HG02943 (cell line): ENCODE measurements around the gene RANBP3.

Experiments used
- ATAC-seq: cut with Tn5 transposase; IDR thresholded peaks from one replicate; pipeline ENCODE4 v1.9.1; 2021; ENCODE audit warnings: mild to moderate bottlenecking, low read depth, moderate library complexity; ENCODE audit not compliant: unreplicated experiment

The RANBP3 gene

GRCh38 chr19:5953030-5953589 lies 24.8 kb downstream of the RANBP3 start:
- no peak for ATAC-seq

GRCh38 chr19:5952193-5953029 lies 25.5 kb downstream of the RANBP3 start:
- no peak for ATAC-seq

- ATAC-seq: no peak
These were observed 26.5 kb downstream of the RANBP3 start for GRCh38 chr19:5951338-5951861.

- ATAC-seq: no peak
These were observed 27.2 kb downstream of the RANBP3 start for GRCh38 chr19:5950741-5951140.

- ATAC-seq: no peak
These were observed 28.1 kb downstream of the RANBP3 start for GRCh38 chr19:5949792-5950305.

GRCh38 chr19:5948752-5949564 lies 29.0 kb downstream of the RANBP3 start:
- ATAC-seq: no peak

- no peak for ATAC-seq
These were observed 30.5 kb downstream of the RANBP3 start for GRCh38 chr19:5947435-5947834.

GRCh38 chr19:5943623-5944022 lies 34.3 kb downstream of the RANBP3 start:
- ATAC-seq: no peak

- no peak for ATAC-seq
These were observed 34.9 kb downstream of the RANBP3 start for GRCh38 chr19:5943045-5943444.

GRCh38 chr19:5941673-5942072 lies 36.3 kb downstream of the RANBP3 start:
- ATAC-seq: no peak

GRCh38 chr19:5940260-5941208 lies 37.4 kb downstream of the RANBP3 start:
- no peak for ATAC-seq

GRCh38 chr19:5937550-5937949 lies 40.4 kb downstream of the RANBP3 start:
- ATAC-seq: no peak

- no peak for ATAC-seq
These were observed 41.7 kb downstream of the RANBP3 start for GRCh38 chr19:5936292-5936592.

- no peak for ATAC-seq
These were observed 42.3 kb downstream of the RANBP3 start for GRCh38 chr19:5935473-5936291.

- no peak for ATAC-seq
These were observed 43.0 kb downstream of the RANBP3 start for GRCh38 chr19:5934774-5935472.

GRCh38 chr19:5934069-5934401 lies 43.9 kb downstream of the RANBP3 start:
- ATAC-seq: no peak

- no peak for ATAC-seq
These were observed 44.4 kb downstream of the RANBP3 start for GRCh38 chr19:5933391-5934068.

- no peak for ATAC-seq
These were observed 45.2 kb downstream of the RANBP3 start for GRCh38 chr19:5932609-5933262.
